Activated CD4-positive, alpha-beta memory T cell treated with anti-CD3 and anti-CD28 coated beads for 36 hours (primary cell): ENCODE measurements around the gene ANXA6. TPM values are rescaled to one million over a fixed set of nuclear protein-coding genes. Genes with fewer than 3 reads are reported as not detected.
A peak's percentile ranks its signal among the peaks of the same experiment; 100 is the strongest.

Experiments
- CTCF ChIA-PET: fragments of 350-600 bp; sonication (Branson Sonifier 250); formaldehyde crosslinking; loops from one replicate; lab custom pipeline; 2021; ENCODE audit warnings: antibody characterized with exemption, inconsistent platforms; lab: Charles Lee
- POLR2A ChIA-PET: fragments of 350-600 bp; sonication (Branson Sonifier 250); formaldehyde crosslinking; loops from one replicate; lab custom pipeline; 2021; ENCODE audit warnings: antibody characterized with exemption; lab: Charles Lee
- DNase-seq: peaks from one replicate; pipeline ENCODE4 v3.0.0-alpha.2; 2020
- H3K27ac Mint-ChIP-seq: one replicate; pipeline ENCODE4 v1.8.0; 2021; ENCODE audit warnings: mixed read lengths
- H3K27me3 Mint-ChIP-seq: one replicate; pipeline ENCODE4 v1.8.0; 2021; ENCODE audit warnings: mixed read lengths
- H3K36me3 Mint-ChIP-seq: one replicate; pipeline ENCODE4 v1.8.0; 2021; ENCODE audit warnings: mixed read lengths
- H3K4me1 Mint-ChIP-seq: one replicate; pipeline ENCODE4 v1.8.0; 2021; ENCODE audit warnings: low read depth, mixed read lengths
- H3K4me3 Mint-ChIP-seq: one replicate; pipeline ENCODE4 v1.8.0; 2021; ENCODE audit warnings: mild to moderate bottlenecking, mixed read lengths
- H3K9me3 Mint-ChIP-seq: one replicate; pipeline ENCODE4 v1.8.0; 2021; ENCODE audit warnings: mixed read lengths
- intact Hi-C: fragments of 100-400 bp; cut with micrococcal nuclease; formaldehyde crosslinking; loops from one replicate; pipeline ENCODE4 v1.15.1; 2023
- total RNA-seq, 2 experiments: library from RNA; stranded (reverse); gene quantifications; one replicate each; pipeline ENCODE4 v1.2.3, GENCODE V29; 2021

ANXA6 gene
- total RNA-seq, 2 experiments from 2014 or later = 430 to 443 TPM

GRCh38 chr5:151162776-151163175 lies 5.2 kb upstream of the ANXA6 start:
- Mint-ChIP-seq H3K27ac (no peak overlapping the region), H3K27me3 (no peaks in the 10 kb centered on the region), H3K9me3 (no peaks in the 10 kb centered on the region), H3K36me3 (no peaks in the 10 kb centered on the region), H3K4me1 (peaks cover 32% of the 10 kb centered on the region), H3K4me3 (no peak overlapping the region)
- ChIA-PET POLR2A (interaction anchor here (1.0 kb wide), 1 partner anchor 37 kb away, joined by 4 read pairs; no protein-coding TSS in a partner anchor), CTCF (interaction anchor here (0.8 to 11.1 kb wide), 8 partner anchors 13 to 359 kb away, joined by 3 to 553 read pairs (median 26); no protein-coding TSS in a partner anchor)
- intact Hi-C loops = no loop called here
- no peak for DNase-seq

GRCh38 chr5:151159649-151160373 lies 2.2 kb upstream of the ANXA6 start:
- ChIA-PET CTCF (no interaction called here), POLR2A (no interaction called here)
- Mint-ChIP-seq H3K4me3 (no peak overlapping the region), H3K36me3 (peaks cover 12% of the 10 kb centered on the region), H3K27ac (no peak overlapping the region), H3K9me3 (no peaks in the 10 kb centered on the region), H3K27me3 (no peaks in the 10 kb centered on the region), H3K4me1 (peaks cover 36% of the 10 kb centered on the region)
- no peak for DNase-seq
- intact Hi-C loops = no loop called here

- Mint-ChIP-seq H3K36me3 (peaks cover 20% of the 10 kb centered on the region), H3K27ac (peak overlapping the region; percentile 90), H3K4me3 (peak overlapping the region; percentile 97), H3K9me3 (no peaks in the 10 kb centered on the region), H3K27me3 (no peaks in the 10 kb centered on the region), H3K4me1 (peaks cover 46% of the 10 kb centered on the region)
- POLR2A ChIA-PET = interaction anchor here (0.7 to 1.9 kb wide), 5 partner anchors 9 to 77 kb away, joined by 3 to 6 read pairs (median 3); no protein-coding TSS in a partner anchor
- intact Hi-C loops = loop anchor here (1.0 kb wide), 1 partner anchor 8 kb away; no protein-coding TSS in a partner anchor
- CTCF ChIA-PET = interaction anchor here (0.6 to 12.2 kb wide), 6 partner anchors 12 to 187 kb away, joined by 3 to 159 read pairs (median 4); no protein-coding TSS in a partner anchor
- peak; percentile 39 for DNase-seq
These were observed 695 bp upstream of the ANXA6 start for GRCh38 chr5:151158287-151158661.

GRCh38 chr5:151156507-151157420 lies 815 bp downstream of the ANXA6 start:
- DNase-seq = peak; percentile 53
- POLR2A ChIA-PET = interaction anchor here (0.6 to 1.9 kb wide), 7 partner anchors 15 to 81 kb away, joined by 3 to 6 read pairs (median 3); partner anchors contain the start of gene CCDC69
- Mint-ChIP-seq H3K4me3 (peak overlapping the region; percentile 97), H3K9me3 (no peaks in the 10 kb centered on the region), H3K27me3 (no peaks in the 10 kb centered on the region), H3K4me1 (peaks cover 61% of the 10 kb centered on the region), H3K27ac (peak overlapping the region; percentile 90), H3K36me3 (peaks cover 24% of the 10 kb centered on the region)
- intact Hi-C loops = no loop called here
- CTCF ChIA-PET = interaction anchor here (1.0 to 12.2 kb wide), 8 partner anchors 8 to 105 kb away, joined by 3 to 159 read pairs (median 4); no protein-coding TSS in a partner anchor

- POLR2A ChIA-PET = interaction anchor here (0.6 to 1.4 kb wide), 3 partner anchors 14 to 68 kb away, joined by 3 to 5 read pairs (median 3); partner anchors contain the start of gene CCDC69
- Mint-ChIP-seq H3K27ac (peak overlapping the region; percentile 90), H3K4me1 (peaks cover 69% of the 10 kb centered on the region)
These were observed 1.6 kb downstream of the ANXA6 start for GRCh38 chr5:151155775-151156506.

GRCh38 chr5:151154931-151155774 lies 2.4 kb downstream of the ANXA6 start:
- Mint-ChIP-seq H3K27me3 (no peaks in the 10 kb centered on the region), H3K4me1 (peaks cover 72% of the 10 kb centered on the region), H3K36me3 (peaks cover 27% of the 10 kb centered on the region), H3K27ac (peak overlapping the region; percentile 90), H3K9me3 (no peaks in the 10 kb centered on the region), H3K4me3 (peak overlapping the region; percentile 97)
- DNase-seq = peak; percentile 76
- CTCF ChIA-PET = interaction anchor here (1.1 to 12.2 kb wide), 5 partner anchors 10 to 29 kb away, joined by 3 to 159 read pairs (median 6); no protein-coding TSS in a partner anchor
- POLR2A ChIA-PET = interaction anchor here (0.6 to 1.6 kb wide), 3 partner anchors 13 to 76 kb away, joined by 3 to 5 read pairs (median 3); no protein-coding TSS in a partner anchor
- intact Hi-C loops = loop anchor here (1.0 to 5.0 kb wide), 7 partner anchors 14 to 708 kb away; partner anchors contain the start of genes ATOX1, G3BP1, RBM22 and RPS14

More at GRCh38 chr5:151155775-151156506, 1.6 kb downstream of the ANXA6 start:
- Mint-ChIP-seq H3K27me3 (no peaks in the 10 kb centered on the region), H3K36me3 (peaks cover 24% of the 10 kb centered on the region), H3K4me3 (peak overlapping the region; percentile 97), H3K9me3 (no peaks in the 10 kb centered on the region)
- intact Hi-C loops = loop anchor here (1.0 to 2.0 kb wide), 3 partner anchors 15 to 96 kb away; no protein-coding TSS in a partner anchor
- CTCF ChIA-PET = interaction anchor here (1.1 to 12.2 kb wide), 3 partner anchors 9 to 30 kb away, joined by 3 to 159 read pairs (median 6); no protein-coding TSS in a partner anchor
- DNase-seq = peak; percentile 56

GRCh38 chr5:151153766-151154272 lies 3.8 kb downstream of the ANXA6 start:
- intact Hi-C loops = loop anchor here (1.0 to 5.0 kb wide), 6 partner anchors 13 to 707 kb away; partner anchors contain the start of genes ATOX1, G3BP1, RBM22 and RPS14
- H3K9me3 Mint-ChIP-seq = no peaks in the 10 kb centered on the region
- ChIA-PET CTCF (interaction anchor here (0.9 to 12.2 kb wide), 7 partner anchors 10 to 70 kb away, joined by 3 to 159 read pairs (median 5); no protein-coding TSS in a partner anchor), POLR2A (interaction anchor here (1.0 to 2.4 kb wide), 4 partner anchors 12 to 75 kb away, joined by 3 to 8 read pairs (median 4); no protein-coding TSS in a partner anchor)
- peaks cover 27% of the 10 kb centered on the region for H3K36me3 Mint-ChIP-seq
- H3K4me3 Mint-ChIP-seq = peak overlapping the region; percentile 52
- no peaks in the 10 kb centered on the region for H3K27me3 Mint-ChIP-seq
- peak; percentile 78 for DNase-seq
- H3K4me1 Mint-ChIP-seq = peaks cover 72% of the 10 kb centered on the region
- peak overlapping the region; percentile 90 for H3K27ac Mint-ChIP-seq

GRCh38 chr5:151153300-151153699 lies 4.3 kb downstream of the ANXA6 start:
- intact Hi-C loops = loop anchor here (1.0 to 5.0 kb wide), 5 partner anchors 27 to 706 kb away; partner anchors contain the start of genes ATOX1, G3BP1, RBM22 and RPS14
- H3K27me3 Mint-ChIP-seq = no peaks in the 10 kb centered on the region
- DNase-seq = peak; percentile 57
- peaks cover 32% of the 10 kb centered on the region for H3K36me3 Mint-ChIP-seq
- H3K4me1 Mint-ChIP-seq = peaks cover 72% of the 10 kb centered on the region
- POLR2A ChIA-PET = interaction anchor here (0.6 to 2.4 kb wide), 4 partner anchors 11 to 75 kb away, joined by 3 to 8 read pairs (median 4); no protein-coding TSS in a partner anchor
- no peaks in the 10 kb centered on the region for H3K9me3 Mint-ChIP-seq
- H3K27ac Mint-ChIP-seq = peak overlapping the region; percentile 90
- peak overlapping the region; percentile 52 for H3K4me3 Mint-ChIP-seq
- CTCF ChIA-PET = interaction anchor here (0.9 to 12.2 kb wide), 7 partner anchors 11 to 70 kb away, joined by 3 to 159 read pairs (median 3); no protein-coding TSS in a partner anchor

- Mint-ChIP-seq H3K4me1 (peaks cover 83% of the 10 kb centered on the region), H3K9me3 (no peaks in the 10 kb centered on the region), H3K27me3 (no peaks in the 10 kb centered on the region), H3K27ac (peak overlapping the region; percentile 90), H3K36me3 (peaks cover 41% of the 10 kb centered on the region), H3K4me3 (peak overlapping the region; percentile 36)
- intact Hi-C loops = loop anchor here (1.0 to 5.0 kb wide), 8 partner anchors 57 to 704 kb away; partner anchors contain the start of genes ATOX1, G3BP1, RBM22 and RPS14
- POLR2A ChIA-PET = interaction anchor here (2.4 to 3.0 kb wide), 3 partner anchors 11 to 73 kb away, joined by 8 to 20 read pairs (median 12); no protein-coding TSS in a partner anchor
- CTCF ChIA-PET = interaction anchor here (2.0 to 12.2 kb wide), 3 partner anchors 13 to 26 kb away, joined by 7 to 159 read pairs (median 44); no protein-coding TSS in a partner anchor
- DNase-seq = peak; percentile 88
These were observed 5.8 kb downstream of the ANXA6 start for GRCh38 chr5:151151793-151152192.
